NCI-H446 (cell line): Measurements from ENCODE around the gene CDK3.

ENCODE experiments used
- DNase-seq, 2 experiments: peaks; one replicate each; lab custom pipeline; 2025; lab: John Stamatoyannopoulos, UW

The CDK3 gene

DNA sequence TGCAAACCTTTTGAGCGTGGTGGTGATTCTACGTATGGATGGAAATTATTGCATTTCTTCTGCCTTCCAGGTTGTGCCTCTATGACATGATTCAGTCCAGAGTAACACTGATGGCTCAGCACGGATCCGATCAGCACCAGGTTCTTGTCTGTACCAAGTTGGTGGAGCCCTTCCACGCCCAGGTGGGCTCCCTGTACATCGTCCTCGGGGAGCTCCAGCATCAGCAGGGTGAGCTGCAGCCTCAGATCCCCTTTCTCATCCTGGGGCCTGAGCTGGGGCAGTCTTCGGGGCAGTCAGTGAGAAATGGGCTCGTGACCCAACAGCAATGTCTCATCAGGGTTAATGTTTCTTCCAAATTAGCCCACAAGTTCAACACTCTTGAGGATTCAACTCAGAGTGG is 9.3 kb upstream of the CDK3 start:
- DNase-seq: no peak

DNA sequence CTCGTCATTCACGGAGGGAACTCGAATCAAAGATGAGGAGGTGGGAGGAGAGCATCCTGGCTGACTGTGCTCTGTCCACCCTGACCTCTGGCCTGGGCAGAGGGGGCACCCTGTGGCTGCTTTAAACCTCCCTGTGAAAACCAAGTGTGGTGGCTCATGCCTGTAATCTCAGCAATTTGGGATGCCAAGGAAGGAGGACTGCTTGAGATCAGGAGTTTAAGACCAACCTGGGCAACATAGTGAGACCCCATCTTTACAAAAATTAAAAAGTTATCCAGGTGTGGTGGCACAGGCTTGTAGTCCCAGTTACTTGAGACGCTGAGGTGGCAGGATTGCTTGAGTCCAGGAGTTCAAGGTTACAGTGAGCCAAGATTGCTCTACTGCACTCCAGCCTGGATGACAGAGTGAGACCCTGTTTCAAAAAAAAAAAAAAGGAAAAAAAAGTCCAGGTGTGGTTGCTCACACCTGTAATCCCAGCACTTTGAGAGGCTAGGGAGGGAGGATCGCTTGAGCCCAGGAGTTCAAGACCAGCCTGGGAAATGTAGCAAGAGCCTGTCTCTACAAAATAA is 5.8 kb upstream of the CDK3 start:
- DNase-seq: no peak

DNA sequence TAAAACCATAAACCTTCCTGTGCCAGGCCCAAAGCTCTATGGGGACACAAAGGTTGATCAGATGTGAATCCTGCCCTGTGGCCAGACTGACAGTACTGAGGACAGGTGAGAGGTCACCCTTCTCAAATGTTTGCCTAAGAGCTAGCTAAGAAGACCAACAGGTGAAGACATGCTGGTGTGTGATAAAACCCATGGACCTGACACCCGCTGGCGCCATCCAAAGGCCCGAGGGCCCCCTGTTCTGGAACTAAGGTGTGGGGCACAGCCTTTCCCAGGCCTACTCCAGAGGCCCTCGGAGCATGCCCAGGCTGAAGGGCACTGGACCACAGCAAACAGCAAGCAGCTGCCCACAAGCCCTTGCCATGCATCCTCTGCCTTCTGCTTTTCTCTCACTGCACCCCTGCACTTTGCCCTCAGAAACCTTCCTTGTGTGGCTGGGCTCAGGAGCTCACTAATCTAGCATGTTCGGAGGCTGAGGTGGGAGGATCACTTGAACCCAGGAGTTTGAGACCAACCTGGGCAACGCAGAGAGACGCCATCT is 5.2 kb upstream of the CDK3 start:
- no peak for DNase-seq

DNA sequence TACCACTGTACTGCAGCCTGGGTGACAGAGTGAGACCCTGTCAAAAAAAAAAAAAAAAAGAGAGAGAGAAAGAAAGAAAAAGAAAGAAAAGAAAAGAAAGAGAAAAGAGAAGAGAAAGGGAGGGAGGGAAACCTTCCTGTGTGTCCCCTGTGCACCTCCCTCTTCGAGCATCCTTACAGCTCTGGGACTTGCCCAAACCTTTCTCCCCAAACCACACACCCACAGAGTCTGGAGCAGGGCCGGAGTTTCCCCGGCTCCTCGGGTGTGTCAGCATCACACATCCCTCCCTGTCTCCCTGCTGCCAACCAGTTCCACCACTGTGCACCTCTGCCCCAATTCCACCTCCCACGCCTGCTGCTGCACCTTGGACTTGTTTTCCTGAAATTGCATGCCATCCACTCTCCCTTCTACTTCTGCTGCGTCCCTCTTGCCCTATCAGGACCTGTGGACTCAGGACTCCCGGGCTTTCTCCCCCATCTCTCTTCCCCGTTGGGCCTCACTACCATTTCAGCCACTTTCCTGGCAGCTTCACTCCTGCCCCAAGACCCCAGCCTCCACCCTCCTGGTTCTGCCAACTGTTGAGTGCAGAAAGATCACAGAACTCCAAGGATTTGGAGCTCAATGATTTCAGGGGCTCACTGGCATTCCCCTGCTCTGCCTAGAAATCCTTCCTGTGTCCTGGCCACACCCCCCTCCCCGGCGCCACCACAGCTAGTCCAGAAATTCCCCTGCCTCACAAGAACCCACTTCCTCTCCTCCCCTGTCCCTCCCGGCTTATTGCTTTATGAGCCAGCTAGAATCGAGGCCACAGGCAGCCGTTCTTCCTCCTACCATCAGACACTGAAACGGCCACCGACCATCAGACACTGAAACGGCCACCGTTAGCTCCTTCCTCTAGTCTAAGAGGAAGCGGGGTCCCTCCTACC is 3.7 kb upstream of the CDK3 start:
- no peak for DNase-seq

DNA sequence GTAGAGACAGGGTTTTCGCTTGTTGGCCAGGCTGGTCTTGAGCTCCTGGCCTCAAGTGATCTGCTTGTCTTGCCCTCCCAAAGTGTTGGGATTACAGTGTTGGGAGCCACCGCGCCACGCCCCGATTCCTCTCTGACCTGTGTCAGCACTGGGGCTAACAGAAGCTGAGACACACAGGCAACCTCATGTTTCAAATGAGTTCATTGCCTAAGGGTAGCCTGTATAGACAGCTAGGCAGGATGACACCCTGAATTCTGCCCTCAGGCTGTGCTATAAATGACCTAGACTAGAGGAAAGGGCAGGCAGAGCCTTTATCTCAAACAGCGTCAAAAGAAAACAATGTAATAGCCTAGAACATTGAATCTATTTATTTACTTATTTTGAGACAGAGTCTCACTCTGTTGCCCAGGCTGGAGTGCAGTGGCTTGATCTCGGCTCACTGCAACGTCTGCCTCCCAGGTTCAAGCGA is 2.3 kb upstream of the CDK3 start:
- no peak for DNase-seq

DNA sequence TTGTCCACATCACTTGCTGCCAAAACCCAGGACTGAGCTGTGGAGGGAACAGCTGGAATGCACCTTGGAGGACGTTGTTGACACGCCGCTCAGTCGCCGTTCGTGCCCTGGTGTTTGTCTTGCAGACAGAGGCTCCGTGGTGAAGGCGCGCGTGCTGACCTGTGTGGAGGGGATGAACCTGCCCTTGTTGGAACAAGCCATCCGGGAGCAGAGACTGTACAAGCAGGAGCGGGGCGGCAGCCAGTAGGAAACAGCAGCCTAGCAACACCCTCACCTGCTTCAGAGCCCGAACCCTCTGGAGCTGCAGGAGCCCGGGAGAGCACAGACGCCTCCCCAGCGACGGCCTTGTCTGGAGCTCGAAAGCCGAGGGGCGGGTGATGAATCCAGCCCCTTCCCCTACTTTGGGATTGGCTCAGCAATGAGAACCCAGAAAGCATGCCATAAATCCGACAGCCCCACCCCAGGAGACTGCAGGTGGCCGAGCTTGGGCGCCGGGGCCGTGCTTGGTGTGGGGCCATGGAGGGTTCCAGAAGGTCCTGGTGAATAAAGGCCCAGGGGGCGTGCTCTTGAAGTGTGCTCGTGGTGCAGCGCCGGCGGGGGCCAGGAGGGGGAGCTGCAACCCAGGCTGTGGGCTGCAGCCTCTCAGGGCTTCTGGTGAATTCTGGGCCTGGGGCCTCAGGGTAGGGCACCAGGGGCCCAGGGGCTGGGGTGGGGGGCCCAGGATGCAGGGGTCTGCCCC is 470 bp upstream of the CDK3 start:
- peak in 1 of 2 experiments; percentile 45 for DNase-seq

DNA sequence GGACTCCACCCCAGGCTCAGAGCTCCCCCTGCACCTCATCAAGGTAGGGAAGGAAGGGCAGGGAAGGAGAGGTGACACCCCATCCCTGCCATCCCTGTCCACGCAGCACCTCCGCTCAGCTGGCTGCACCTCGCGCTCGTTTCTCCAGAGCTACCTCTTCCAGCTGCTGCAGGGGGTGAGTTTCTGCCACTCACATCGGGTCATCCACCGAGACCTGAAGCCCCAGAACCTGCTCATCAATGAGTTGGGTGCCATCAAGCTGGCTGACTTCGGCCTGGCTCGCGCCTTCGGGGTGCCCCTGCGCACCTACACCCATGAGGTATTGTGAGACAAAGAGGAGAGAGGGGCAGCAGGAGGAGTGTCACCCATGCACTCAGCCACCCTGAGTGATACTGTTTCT is 1.4 kb downstream of the CDK3 start:
- no peak for DNase-seq

DNA sequence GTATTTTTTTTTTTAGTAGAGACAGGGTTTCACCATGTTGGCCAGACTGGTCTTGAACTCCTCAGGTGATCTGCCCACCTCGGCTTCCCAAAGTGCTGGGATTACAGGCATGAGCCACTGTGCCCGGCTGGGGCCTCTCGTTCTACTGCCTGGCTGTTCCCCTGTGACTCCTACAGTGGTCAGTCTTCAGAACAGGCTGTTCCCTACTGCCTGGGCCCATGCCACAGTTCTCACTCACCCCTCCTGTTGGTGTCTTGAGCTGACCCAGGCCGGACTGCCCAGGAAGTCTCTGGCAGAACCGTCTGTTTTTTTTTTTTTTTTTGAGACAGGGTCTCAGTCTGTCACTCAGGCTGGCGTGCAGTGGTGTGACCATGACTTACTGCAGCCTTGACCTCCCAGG is 3.3 kb downstream of the CDK3 start:
- DNase-seq: no peak

DNA sequence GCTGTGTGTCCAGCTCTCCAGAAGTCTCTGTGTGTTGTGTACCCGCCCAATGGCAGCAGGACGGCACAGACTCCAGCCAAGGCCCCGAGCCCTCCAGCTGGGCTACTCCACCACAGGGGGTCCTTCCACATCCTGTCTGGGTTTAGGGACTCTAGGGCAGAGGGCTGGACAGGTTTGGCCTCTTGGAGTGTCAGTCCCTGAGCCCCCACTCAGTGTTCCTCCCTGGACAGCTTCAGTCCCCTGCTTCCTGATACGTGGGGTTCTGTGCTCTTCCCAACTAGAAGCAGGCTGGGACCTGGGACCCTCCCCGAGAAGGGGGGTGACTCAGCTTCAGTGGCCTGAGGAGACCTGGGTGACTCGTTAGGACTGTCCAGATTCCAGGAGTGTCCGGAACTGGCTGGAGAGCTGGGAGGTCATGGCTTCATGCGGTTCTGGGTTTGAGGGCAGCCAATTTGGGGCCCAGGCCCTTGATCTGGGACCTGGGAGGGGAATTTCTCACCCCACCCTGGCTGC is 4.2 kb downstream of the CDK3 start:
- no peak for DNase-seq

DNA sequence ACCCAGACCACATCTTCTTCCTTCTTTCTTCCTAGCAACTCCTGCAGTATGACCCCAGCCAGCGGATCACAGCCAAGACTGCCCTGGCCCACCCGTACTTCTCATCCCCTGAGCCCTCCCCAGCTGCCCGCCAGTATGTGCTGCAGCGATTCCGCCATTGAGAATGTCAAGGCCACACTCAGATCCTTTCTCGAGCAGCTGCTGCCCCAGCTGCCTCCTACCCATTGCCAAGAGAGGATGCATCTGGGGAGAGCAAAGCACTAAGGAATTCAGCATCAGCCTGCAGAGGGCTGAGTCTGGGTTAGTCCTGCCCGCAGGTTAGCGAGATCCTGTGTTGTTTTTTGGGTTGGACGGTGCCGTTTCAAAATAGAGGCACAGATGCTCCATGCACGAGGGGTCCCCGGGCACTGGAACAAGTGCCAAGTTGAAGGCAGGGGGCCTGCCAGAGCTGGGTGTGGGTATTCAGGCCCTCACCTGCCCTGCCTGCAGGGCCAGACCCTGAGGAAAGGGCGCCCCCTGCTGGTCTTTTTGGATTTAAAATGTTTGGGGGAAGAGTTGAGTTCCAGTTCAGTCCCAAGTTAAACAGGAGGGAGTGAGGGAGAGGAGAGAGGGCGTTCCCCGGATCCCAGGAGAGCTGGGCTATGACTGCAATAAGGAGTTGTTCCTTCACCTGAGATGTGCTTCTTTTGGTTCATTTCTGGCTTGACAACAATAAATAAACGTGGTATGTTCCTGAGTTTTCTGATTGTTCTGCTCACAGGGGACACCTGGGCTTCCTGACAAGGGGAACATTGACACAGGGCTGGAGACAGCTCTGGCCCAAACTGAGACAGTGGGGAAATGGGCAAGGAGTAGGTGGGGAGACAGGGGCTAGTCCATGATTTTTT is 4.9 kb downstream of the CDK3 start:
- peak; percentile 65 to 86 for DNase-seq

DNA sequence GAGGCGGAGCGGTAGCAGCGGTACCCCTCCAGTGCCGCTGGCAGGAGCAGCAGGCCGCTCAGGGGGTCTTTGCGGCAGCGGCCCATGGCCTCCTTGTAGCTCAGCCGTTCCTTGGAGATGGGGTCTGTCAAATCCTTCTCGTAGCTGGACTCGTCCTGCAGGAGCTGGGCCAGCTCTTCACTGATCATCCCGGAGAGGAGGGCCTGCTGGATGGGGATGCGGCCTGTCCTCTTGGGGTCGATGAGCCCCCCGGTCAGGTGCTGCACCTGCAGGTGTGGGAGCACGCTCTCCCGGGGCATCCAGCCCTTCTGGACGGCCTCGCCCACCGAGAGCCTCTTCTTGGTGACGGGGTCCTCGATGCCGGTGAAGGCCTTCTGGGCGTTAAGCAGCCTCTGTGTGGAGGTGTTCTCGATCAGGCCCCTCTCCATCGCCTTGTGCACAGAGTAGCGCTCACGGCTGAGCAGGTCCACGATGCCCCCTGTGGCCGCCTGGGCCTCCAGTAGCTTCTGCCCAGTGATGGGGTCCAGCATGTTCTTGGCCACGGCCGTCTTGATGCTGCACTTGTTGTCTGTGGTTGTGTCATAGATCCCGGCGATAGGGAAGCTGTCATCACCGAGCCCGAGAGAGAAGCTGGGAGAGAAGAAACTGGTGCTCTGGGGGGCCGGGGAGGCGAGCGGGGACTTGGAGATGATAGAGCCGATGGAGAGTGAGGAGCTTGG is 6.6 kb downstream of the CDK3 start:
- no peak for DNase-seq

DNA sequence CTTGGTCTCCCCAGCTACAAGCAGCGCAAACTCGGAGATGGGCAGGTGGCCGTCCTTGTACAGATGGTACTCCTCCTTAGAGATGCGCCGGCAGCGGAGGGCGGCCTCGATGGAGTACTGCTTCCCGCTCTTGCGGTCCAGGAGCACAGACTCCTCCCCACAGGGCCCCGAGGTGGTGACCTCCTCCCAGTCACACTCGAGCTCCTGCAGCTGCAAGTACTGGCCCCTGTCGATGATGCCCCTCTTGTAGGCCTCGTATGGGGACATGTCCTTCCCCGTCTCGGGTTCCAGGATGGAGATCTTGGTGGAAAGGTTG is 7.2 kb downstream of the CDK3 start:
- DNase-seq: no peak

DNA sequence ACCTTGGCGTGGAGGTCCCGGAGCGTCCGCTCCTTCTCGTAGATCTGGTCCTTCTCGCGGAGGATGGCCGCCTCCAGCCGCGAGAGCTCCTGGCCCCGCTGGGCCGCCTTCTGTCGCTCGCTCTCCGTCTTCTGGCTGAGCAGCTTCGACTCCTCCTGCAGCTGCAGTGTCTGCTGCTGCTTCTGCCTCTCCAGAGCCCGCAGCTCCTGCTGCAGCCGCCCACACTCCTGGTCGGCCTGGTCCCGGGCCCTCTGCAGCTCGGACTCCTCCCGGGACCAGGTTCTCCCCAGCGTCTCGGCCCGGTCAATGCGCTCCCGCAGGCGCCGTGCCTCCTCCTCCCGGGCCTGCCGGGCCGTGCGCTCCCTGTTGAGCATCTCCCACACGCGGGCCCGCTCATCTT is 7.6 kb downstream of the CDK3 start:
- DNase-seq: no peak

DNA sequence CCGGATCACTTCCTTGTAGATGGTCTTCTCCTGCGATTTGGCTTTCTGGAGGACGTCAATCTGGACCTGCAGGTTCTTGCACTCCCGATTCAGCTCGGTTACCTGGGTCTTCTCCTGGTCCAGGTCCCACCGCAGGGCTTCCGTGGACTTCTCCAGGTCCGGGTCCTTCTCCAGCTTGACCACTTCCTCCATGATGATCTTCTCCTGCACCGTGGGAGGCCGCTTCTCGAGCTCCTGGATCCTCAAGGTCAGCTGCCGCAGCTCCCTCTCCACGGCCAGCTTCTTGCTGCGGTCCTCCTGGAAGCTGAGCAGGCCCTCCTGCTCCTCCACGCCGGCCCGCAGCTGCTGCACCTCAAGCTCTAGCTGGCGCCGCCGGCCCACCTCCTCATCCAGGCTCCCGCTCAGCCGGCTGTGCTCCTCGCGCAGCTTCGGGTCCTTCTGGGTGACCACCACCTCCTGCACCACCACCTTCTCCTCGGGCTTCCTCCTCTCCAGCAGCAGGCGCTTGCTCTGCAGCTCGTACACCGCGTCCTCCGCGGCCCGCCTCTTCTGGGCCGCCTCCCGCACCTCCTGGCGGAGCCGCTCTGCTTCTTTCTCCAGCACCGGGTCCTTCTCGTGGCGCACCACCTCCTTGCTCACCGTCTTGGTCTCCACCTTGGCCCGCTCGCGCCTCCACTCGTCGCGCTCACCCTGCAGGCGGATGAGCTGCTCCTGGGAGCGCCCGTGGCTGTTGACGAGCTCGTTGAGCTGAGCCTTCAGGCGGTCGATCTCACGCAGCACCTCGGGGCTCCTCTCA is 8.2 kb downstream of the CDK3 start:
- DNase-seq: no peak

DNA sequence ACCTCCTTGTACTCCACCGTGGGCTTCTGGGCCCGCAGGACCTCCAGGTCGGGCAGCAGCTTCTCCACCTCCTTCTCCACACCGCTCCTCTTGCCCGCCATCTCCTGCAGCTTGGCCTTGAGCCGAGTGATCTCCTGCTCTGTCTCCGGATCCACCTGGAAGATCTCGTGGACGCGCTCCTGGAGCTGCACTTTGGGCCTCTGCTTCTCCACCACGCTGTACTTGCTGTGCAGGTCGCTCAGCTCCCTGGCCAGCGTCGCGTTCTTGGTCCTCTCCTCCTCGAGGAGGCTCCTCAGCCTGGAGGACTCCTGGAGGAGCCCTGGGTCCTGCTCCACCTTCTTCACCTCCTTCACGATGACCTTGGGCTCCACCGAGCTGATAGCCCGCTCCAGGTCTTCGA is 8.8 kb downstream of the CDK3 start:
- DNase-seq: no peak

DNA sequence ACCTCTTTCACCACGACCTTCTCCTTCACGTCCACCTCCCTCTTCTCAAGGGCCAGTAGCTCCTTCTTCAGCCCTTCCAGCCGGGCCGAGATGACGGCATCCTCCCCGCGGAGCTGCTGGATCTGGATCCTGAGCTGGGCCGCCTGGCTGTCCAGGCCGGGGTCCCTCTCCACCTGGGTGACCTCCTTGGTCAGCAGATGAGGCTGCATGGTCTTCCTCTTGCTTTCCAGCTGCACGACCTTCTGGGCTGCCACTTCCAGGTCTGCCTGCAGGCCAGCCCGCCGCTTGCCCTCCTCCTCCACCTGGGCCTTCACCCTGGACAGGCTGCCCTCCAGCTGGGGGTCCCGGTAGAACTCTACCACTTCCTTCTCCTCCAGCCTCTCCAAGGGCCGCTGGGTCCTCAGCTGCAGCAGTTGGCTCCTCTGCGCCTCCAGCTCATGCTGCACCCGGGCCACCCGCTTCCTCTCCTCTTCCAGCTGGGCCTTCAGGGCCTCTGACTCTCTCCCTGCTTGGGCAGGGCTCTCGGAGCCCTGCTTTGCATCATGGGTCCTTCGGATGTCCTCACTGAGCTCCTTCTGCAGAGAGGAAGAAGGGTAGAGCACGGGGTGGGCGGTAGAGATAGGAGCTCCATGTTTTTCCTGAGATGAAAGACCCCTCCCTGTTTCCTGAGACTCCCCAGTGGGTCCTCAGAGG is 9.5 kb downstream of the CDK3 start:
- DNase-seq: no peak

DNA sequence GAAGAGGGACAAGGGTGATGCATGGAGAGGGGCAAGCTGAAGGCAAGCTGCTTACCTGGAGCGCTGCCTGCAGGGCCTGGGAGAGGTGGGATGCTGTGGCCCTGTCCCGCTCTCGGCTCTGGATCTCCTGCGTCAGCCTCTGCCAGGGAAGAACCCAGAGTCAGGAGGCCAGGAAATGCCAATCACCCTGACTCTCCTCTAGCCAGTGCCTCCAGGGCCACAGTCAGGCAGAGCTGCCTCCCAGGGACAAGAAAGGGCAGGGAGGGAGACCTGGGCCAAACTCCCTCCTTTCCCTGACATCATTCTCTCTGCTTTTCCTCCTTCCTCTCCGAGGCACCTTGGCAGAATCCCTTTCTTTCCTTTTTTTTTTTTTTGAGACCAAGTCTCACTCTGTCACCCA is 11.3 kb downstream of the CDK3 start:
- no peak for DNase-seq

DNA sequence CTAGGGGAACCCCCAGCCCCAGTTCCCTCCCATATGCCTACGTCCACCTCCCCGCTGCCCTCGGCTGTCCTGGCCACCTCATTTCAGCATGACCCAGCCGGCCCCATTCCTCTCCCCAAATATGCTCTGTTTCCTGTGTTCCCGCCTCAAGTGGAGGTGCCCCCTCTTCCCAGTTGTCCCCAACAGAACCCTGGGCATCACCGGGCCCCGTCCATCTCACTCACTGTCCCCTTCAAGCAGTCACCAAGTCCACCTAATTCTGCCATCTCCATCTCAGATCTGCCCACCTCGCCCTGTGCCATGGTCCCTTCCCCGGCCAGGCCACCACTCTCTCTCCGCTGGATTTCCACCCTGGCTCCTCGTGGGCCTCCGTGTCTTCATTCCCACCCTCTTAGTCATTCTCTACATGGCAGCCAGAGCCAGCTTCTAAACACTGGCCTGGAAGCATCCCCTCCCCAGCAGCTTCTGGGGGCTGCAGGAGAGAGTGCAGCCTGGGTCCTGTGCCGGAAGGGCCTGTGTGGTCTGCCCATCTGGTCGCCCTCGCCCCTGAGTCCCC is 12.8 kb downstream of the CDK3 start:
- no peak for DNase-seq
